Endothelial cell (in vitro differentiated cells): Measurements from ENCODE around the gene PDK1. TPM values are rescaled to one million over a fixed set of nuclear protein-coding genes. Genes with fewer than 3 reads are reported as not detected.

Experiments used
- DNase-seq: peaks from one replicate; pipeline ENCODE4 v3.0.0; 2021; ENCODE audit warnings: low spot score
- H3K27ac Mint-ChIP-seq: one replicate; pipeline ENCODE4 v1.8.0; 2021; ENCODE audit warnings: mixed read lengths, inconsistent platforms; ENCODE audit not compliant: unreplicated experiment
- H3K27me3 Mint-ChIP-seq: one replicate; pipeline ENCODE4 v1.8.0; 2021; ENCODE audit warnings: mild to moderate bottlenecking, moderate library complexity, mixed read lengths, inconsistent platforms; ENCODE audit not compliant: unreplicated experiment
- H3K36me3 Mint-ChIP-seq: one replicate; pipeline ENCODE4 v1.8.0; 2021; ENCODE audit warnings: mild to moderate bottlenecking, low read depth, mixed read lengths, inconsistent platforms; ENCODE audit not compliant: unreplicated experiment
- H3K4me1 Mint-ChIP-seq: one replicate; pipeline ENCODE4 v1.8.0; 2021; ENCODE audit warnings: mild to moderate bottlenecking, mixed read lengths, inconsistent platforms; ENCODE audit not compliant: unreplicated experiment
- H3K4me3 Mint-ChIP-seq: one replicate; pipeline ENCODE4 v1.8.0; 2021; ENCODE audit warnings: mild to moderate bottlenecking, mixed read lengths, inconsistent platforms; ENCODE audit not compliant: unreplicated experiment
- H3K9me3 Mint-ChIP-seq: one replicate; pipeline ENCODE4 v1.8.0; 2021; ENCODE audit warnings: mixed read lengths, inconsistent platforms; ENCODE audit not compliant: unreplicated experiment
- CTCF ChIP-seq: fragments of 200-600 bp; sonication (generic); IDR thresholded peaks from one replicate; pipeline ENCODE4 v1.5.0; 2021; ENCODE audit warnings: antibody characterized with exemption; ENCODE audit not compliant: unreplicated experiment
- total RNA-seq: library from RNA; stranded (reverse); fragmentation: NEBNext Ultra II Directional; extraction: Animal tissue kit (Norgen Biotek cat#: 25700); gene quantifications from one replicate; pipeline ENCODE4 v1.2.1, GENCODE V29; 2021; ENCODE audit not compliant: unreplicated experiment

The PDK1 gene
- total RNA-seq, 1 donor from 2014 or later: 16.4 TPM

GRCh38 chr2:172600557-172601008 lies 44.7 kb downstream of the PDK1 start:
- Mint-ChIP-seq H3K27me3 (no peaks in the 10 kb centered on the region), H3K36me3 (no peaks in the 10 kb centered on the region), H3K27ac (peak overlapping the region; percentile 15), H3K4me1 (peaks cover 12% of the 10 kb centered on the region), H3K9me3 (no peaks in the 10 kb centered on the region), H3K4me3 (no peak overlapping the region)
- DNase-seq: no peak
- TF ChIP-seq CTCF: no peak

- no peak for DNase-seq
- Mint-ChIP-seq H3K27ac (no peak overlapping the region), H3K36me3 (no peaks in the 10 kb centered on the region), H3K4me1 (no peaks in the 10 kb centered on the region), H3K27me3 (no peaks in the 10 kb centered on the region), H3K9me3 (no peaks in the 10 kb centered on the region), H3K4me3 (no peak overlapping the region)
- no peak for TF ChIP-seq CTCF
Measured at GRCh38 chr2:172606285-172606684, 50.4 kb downstream of the PDK1 start.

- no peak for TF ChIP-seq CTCF
- Mint-ChIP-seq H3K9me3 (no peaks in the 10 kb centered on the region), H3K27ac (no peak overlapping the region), H3K4me1 (no peaks in the 10 kb centered on the region), H3K27me3 (no peaks in the 10 kb centered on the region), H3K4me3 (no peak overlapping the region), H3K36me3 (no peaks in the 10 kb centered on the region)
- DNase-seq: no peak
Measured at GRCh38 chr2:172607379-172607928, 51.6 kb downstream of the PDK1 start.

- no peak for DNase-seq
- H3K27ac Mint-ChIP-seq: no peak overlapping the region
- peaks cover 1% of the 10 kb centered on the region for H3K36me3 Mint-ChIP-seq
- no peak for TF ChIP-seq CTCF
- H3K4me1 Mint-ChIP-seq: no peaks in the 10 kb centered on the region
- H3K4me3 Mint-ChIP-seq: no peak overlapping the region
- H3K9me3 Mint-ChIP-seq: no peaks in the 10 kb centered on the region
- no peaks in the 10 kb centered on the region for H3K27me3 Mint-ChIP-seq
Measured at GRCh38 chr2:172609488-172609887, 53.6 kb downstream of the PDK1 start.

GRCh38 chr2:172612051-172612450 lies 56.2 kb downstream of the PDK1 start:
- Mint-ChIP-seq H3K4me1 (no peaks in the 10 kb centered on the region), H3K9me3 (no peaks in the 10 kb centered on the region), H3K27ac (no peak overlapping the region), H3K36me3 (peaks cover 4% of the 10 kb centered on the region), H3K27me3 (no peaks in the 10 kb centered on the region), H3K4me3 (no peak overlapping the region)
- DNase-seq: no peak
- no peak for TF ChIP-seq CTCF
